KMS-11 (cell line): ENCODE results near the gene ZNF385D.

ENCODE experiments used
- H2AFZ ChIP-seq: fragments of 200-600 bp; sonication (generic); 2 replicates; pipeline ENCODE4 v1.6.1; 2016; ENCODE audit warnings: antibody characterized with exemption, mixed run types, low read depth
- H3K27ac ChIP-seq: fragments of 200-600 bp; sonication (generic); 2 replicates; pipeline ENCODE4 v1.6.1; 2016; ENCODE audit warnings: mild to moderate bottlenecking, mixed run types
- H3K27me3 ChIP-seq: fragments of 200-600 bp; sonication (generic); 2 replicates; pipeline ENCODE4 v1.6.1; 2017; ENCODE audit warnings: mild to moderate bottlenecking, low read depth, mixed run types, moderate library complexity; ENCODE audit not compliant: insufficient read depth
- H3K36me3 ChIP-seq: fragments of 200-600 bp; sonication (generic); 2 replicates; pipeline ENCODE4 v1.6.1; 2017; ENCODE audit warnings: mild to moderate bottlenecking, mixed run types; ENCODE audit not compliant: insufficient read depth
- H3K4me1 ChIP-seq: fragments of 200-600 bp; sonication (generic); 2 replicates; pipeline ENCODE4 v1.6.1; 2016; ENCODE audit warnings: mild to moderate bottlenecking, low read depth, mixed run types; ENCODE audit not compliant: poor library complexity, severe bottlenecking
- H3K4me2 ChIP-seq: fragments of 200-600 bp; sonication (generic); 2 replicates; pipeline ENCODE4 v1.7.0; 2016; ENCODE audit warnings: mild to moderate bottlenecking, mixed run types
- H3K4me3 ChIP-seq: fragments of 200-600 bp; sonication (generic); IDR thresholded peaks from 2 replicates; pipeline ENCODE4 v1.6.1; 2017; ENCODE audit warnings: low read depth, low read length, mixed read lengths; ENCODE audit not compliant: insufficient read depth
- H3K79me2 ChIP-seq: fragments of 200-600 bp; sonication (generic); 2 replicates; pipeline ENCODE4 v1.6.1; 2016; ENCODE audit warnings: low read depth, mixed run types; ENCODE audit not compliant: insufficient read depth
- H3K9ac ChIP-seq: fragments of 200-600 bp; sonication (generic); 2 replicates; pipeline ENCODE4 v1.6.1; 2016; ENCODE audit warnings: mild to moderate bottlenecking, mixed run types
- H4K20me1 ChIP-seq: fragments of 200-600 bp; sonication (generic); 2 replicates; pipeline ENCODE4 v1.6.1; 2016; ENCODE audit warnings: mild to moderate bottlenecking, mixed run types; ENCODE audit not compliant: insufficient read depth
- CTCF ChIP-seq: fragments of 200-600 bp; sonication (generic); conservative IDR thresholded peaks from 2 replicates; pipeline ENCODE4 v1.6.1; 2017; ENCODE audit warnings: low read depth, mild to moderate bottlenecking, antibody characterized with exemption, low read length, moderate library complexity, mixed read lengths

The ZNF385D gene

GRCh38 chr3:21515417-21515816, 235.6 kb downstream of the ZNF385D start:
- no peak overlapping the region for H3K4me3 ChIP-seq

GRCh38 chr3:21509731-21510470, 241.1 kb downstream of the ZNF385D start:
- no peaks in the 10 kb centered on the region for H3K36me3 ChIP-seq
- H3K4me1 ChIP-seq, result no peaks in the 10 kb centered on the region
- TF ChIP-seq CTCF, result no peak
- H4K20me1 ChIP-seq, result no peaks in the 10 kb centered on the region
- H3K79me2 ChIP-seq, result no peaks in the 10 kb centered on the region
- no peak overlapping the region for H2AFZ ChIP-seq
- no peak overlapping the region for H3K4me2 ChIP-seq
- H3K4me3 ChIP-seq, result no peak overlapping the region
- no peak overlapping the region for H3K9ac ChIP-seq
- no peak overlapping the region for H3K27ac ChIP-seq
- H3K27me3 ChIP-seq, result no peaks in the 10 kb centered on the region

More at GRCh38 chr3:21515417-21515816, 235.6 kb downstream of the ZNF385D start:
- Histone ChIP-seq H3K27me3 (no peaks in the 10 kb centered on the region), H4K20me1 (no peaks in the 10 kb centered on the region), H3K9ac (no peak overlapping the region), H2AFZ (no peak overlapping the region), H3K4me2 (no peak overlapping the region), H3K27ac (no peak overlapping the region), H3K36me3 (no peaks in the 10 kb centered on the region), H3K79me2 (no peaks in the 10 kb centered on the region), H3K4me1 (no peaks in the 10 kb centered on the region)
- TF ChIP-seq CTCF, result no peak

- Histone ChIP-seq H3K27ac (no peak overlapping the region), H3K79me2 (no peaks in the 10 kb centered on the region), H3K4me3 (no peak overlapping the region), H3K9ac (no peak overlapping the region), H3K27me3 (no peaks in the 10 kb centered on the region), H3K36me3 (no peaks in the 10 kb centered on the region), H2AFZ (no peak overlapping the region), H3K4me1 (no peaks in the 10 kb centered on the region), H3K4me2 (no peak overlapping the region), H4K20me1 (no peaks in the 10 kb centered on the region)
- TF ChIP-seq CTCF, result no peak
Observed at GRCh38 chr3:21508246-21508645, 242.8 kb downstream of the ZNF385D start.

- no peak overlapping the region for H3K4me2 ChIP-seq
- H2AFZ ChIP-seq, result no peak overlapping the region
- H3K4me3 ChIP-seq, result no peak overlapping the region
- H3K36me3 ChIP-seq, result no peaks in the 10 kb centered on the region
- H3K79me2 ChIP-seq, result no peaks in the 10 kb centered on the region
- no peak for TF ChIP-seq CTCF
- H4K20me1 ChIP-seq, result no peaks in the 10 kb centered on the region
- H3K4me1 ChIP-seq, result no peaks in the 10 kb centered on the region
- no peak overlapping the region for H3K27ac ChIP-seq
- no peak overlapping the region for H3K9ac ChIP-seq
- no peaks in the 10 kb centered on the region for H3K27me3 ChIP-seq
Observed at GRCh38 chr3:21505711-21506460, 245.1 kb downstream of the ZNF385D start.
